Heart right ventricle (tissue), 16 donors: ENCODE results near the gene TTLL5. TPM values are rescaled to one million over a fixed set of nuclear protein-coding genes. Genes with fewer than 3 reads are reported as not detected.

Experiments used
- ATAC-seq, 8 donors: fragments of 200-7000 bp; cut with Tn5 transposase; one replicate each; pipeline ENCODE4 v1.9.1; 2020; ENCODE audit warnings: mild to moderate bottlenecking in 8 of 8, moderate library complexity in 8 of 8, moderate number of reproducible peaks in 1 of 8
- DNase-seq, 2 donors: peaks; one replicate each; pipeline ENCODE4 v3.0.0-alpha.2; 2020
- H3K27ac ChIP-seq, 10 donors: fragments of 200-600 bp; sonication (generic) in 2 of 10; one replicate each; pipeline versions ENCODE4 v1.5.0 to v1.8.0; 2020 to 2022; ENCODE audit warnings: mild to moderate bottlenecking in 3 of 10
- H3K27me3 ChIP-seq, 7 donors: fragments of 200-600 bp; one replicate each; pipeline ENCODE4 v1.8.0; 2021 to 2022; ENCODE audit warnings: mild to moderate bottlenecking in 2 of 7
- H3K36me3 ChIP-seq, 9 donors: fragments of 200-600 bp; sonication (generic) in 1 of 9; one replicate each; pipeline versions ENCODE4 v1.5.0 to v1.8.0; 2020 to 2022; ENCODE audit warnings: mild to moderate bottlenecking in 2 of 9
- H3K4me1 ChIP-seq, 9 donors: fragments of 200-600 bp; sonication (generic) in 1 of 9; one replicate each; pipeline versions ENCODE4 v1.5.0 to v1.8.0; 2020 to 2022; ENCODE audit warnings: mild to moderate bottlenecking in 4 of 9
- H3K4me3 ChIP-seq, 10 donors: fragments of 200-600 bp; sonication (generic) in 2 of 10; one replicate each; pipeline versions ENCODE4 v1.5.0 to v1.8.0; 2020 to 2022; ENCODE audit warnings: mild to moderate bottlenecking in 7 of 10, moderate library complexity in 2 of 10
- H3K9me3 ChIP-seq, 11 donors: fragments of 200-600 bp in 10 of 11; sonication (generic) in 2 of 11; one replicate each; pipeline versions ENCODE4 v1.5.0 to v1.8.0; 2013 to 2022; ENCODE audit warnings: mild to moderate bottlenecking in 2 of 11, control low read depth in 1 of 11, moderate library complexity in 1 of 11
- CTCF ChIP-seq, 9 donors: fragments of 200-600 bp; sonication (generic) in 2 of 9; IDR thresholded peaks; one replicate each; pipeline versions ENCODE4 v1.5.0 to v1.8.0; 2021 to 2022; ENCODE audit warnings: antibody characterized with exemption in 9 of 9, mild to moderate bottlenecking in 5 of 9, moderate library complexity in 1 of 9
- WGBS, 2 donors: extraction: QIAGEN DNeasy Blood & Tissue Kit; methylation state at CpG; one replicate each; pipeline ENCODE4 v1.1.7; 2013; ENCODE audit warnings: inconsistent platforms in 1 of 2; 5-methylcytosine and 5-hydroxymethylcytosine counted together
- intact Hi-C, 10 donors: fragments of 100-400 bp; cut with DNase I; formaldehyde crosslinking; loops; one replicate each; pipeline versions ENCODE4 v1.11.1 to v1.14.2; 2022
- long read RNA-seq, 3 donors: library from polyadenylated mRNA; unstranded; transcript quantifications; one replicate each; pipeline ENCODE4 v2.0.0, GENCODE V29; 2020 to 2021
- polyA plus RNA-seq, 2 donors: library from polyadenylated mRNA; stranded (reverse); fragments of 200-250 nt; gene quantifications; one replicate each; pipeline ENCODE4 v1.2.3, GENCODE V29; 2013
- total RNA-seq, 10 donors: library from RNA; stranded (reverse); fragmentation: NEBNext Ultra II Directional in 3 of 10; extraction: Animal tissue kit (Norgen Biotek cat#: 25700) in 3 of 10; gene quantifications; one replicate each; pipeline versions ENCODE4 v1.2.1 to v1.2.4, GENCODE V29; 2021 to 2023
- donor health status: Arrhythmogenic right ventricular cardiomyopathy.
- donor health status: ischemic (EF 13 %, LVEDD 7.1; RV severe dilation, severe dysfunction).
- donor health status: healthy with polysubstance abuse.
- donor health status: DM: no; HTN: yes; CAD: no.
- donor health status: DM: no; HTN: no; CAD: no.
- donor health status: ischemic (EF 25% LVEDD 6.9; RV normal size, moderate dysfunction).
- donor health status: ischemic (EF 25% LVEDD 5.7; RV mildly dilated, moderate dysfunction).
- donor health status: healthy.
- donor health status: DM: yes; HTN: yes; CAD: no.
- donor health status: Ischemic cardiomyopathy.
- donor health status: ischemic (EF 35%, LVEDD 5.7; RV mildly dilated, moderate dysfunction).
- donor health status: nonischemic (EF 11% LVEDD 7.7; RV severe dilation, severe dysfunction).
- donor health status: DM: yes; HTN: yes; CAD: no.
- donor health status: PGD.
- donor health status: ischemic (EF 29% LVEDD 5.4; RV normal size, mild dysfunction).
- donor health status: nonischemic (EF 23%, LVEDD 6.1; RV moderate dilation, normal function).

The TTLL5 gene
- total RNA-seq, result 10 to 100 TPM; 14.6 to 24.7 (median 18.5) TPM
- 1 to 10 TPM; 5.6 to 7.7 TPM for polyA plus RNA-seq
- long read RNA-seq, donor 1, full-length matches to known transcripts, result 1 of 6 reads
- long read RNA-seq, donor 1, partial matches to known transcripts, result 3 of 6 reads
- long read RNA-seq, donor 1, other reads (novel, unspliced or antisense), result 2 of 6 reads
- long read RNA-seq, donor 2, partial matches to known transcripts, result 1 of 8 reads
- long read RNA-seq, donor 2, other reads (novel, unspliced or antisense), result 7 of 8 reads
- long read RNA-seq, donor 3, partial matches to known transcripts, result 7 of 17 reads
- long read RNA-seq, donor 3, other reads (novel, unspliced or antisense), result 9 of 17 reads

- ATAC-seq (peak; percentile 96 to 98 (median 98)), DNase-seq (peak; percentile 96 to 97)
- Histone ChIP-seq H3K27me3 (no peaks in the 10 kb centered on the region), H3K27ac (peak within 1 kb of the TSS in 9 of 10 donors; percentile 74 to 93 (median 86)), H3K36me3 (peaks cover 0 to 44% (median 0%) of the 10 kb centered on the region in 9 donors), H3K4me3 (peak within 1 kb of the TSS; percentile 66 to 97 (median 89)), H3K4me1 (peaks cover 0 to 44% (median 14%) of the 10 kb centered on the region in 9 donors), H3K9me3 (no peaks in the 10 kb centered on the region)
- intact Hi-C loops, result no loop called here
- 0 to 1% methylated on average over 60 of the region's 60 CpGs for WGBS, 2 donors
- no peak for TF ChIP-seq CTCF (IDR thresholded peaks at IDR 0.05)
Observed at GRCh38 chr14:75660630-75661498, at the start of gene TTLL5, which contains the start of gene ERG28. Gene TTLL5, plus strand, starts transcription at chr14:75661246. Its CDS starts 1,904 bp downstream, at chr14:75663150. Gene ERG28, minus strand, starts transcription at chr14:75660876. Its CDS starts 3,374 bp downstream, at chr14:75657502.

GRCh38 chr14:75612157-75612556 is 48.9 kb upstream of the TTLL5 start:
- TF ChIP-seq CTCF (IDR thresholded peaks at IDR 0.05), result no peak
- H3K4me1 ChIP-seq, result peaks cover 0 to 61% (median 14%) of the 10 kb centered on the region in 9 donors
- DNase-seq (no peak), ATAC-seq (no peak)
- H3K27ac ChIP-seq, result peak overlapping the region in 1 of 10 donors; percentile 81
- intact Hi-C loops, result loop anchor here in 1 of 10 donors (5.0 kb wide), 1 partner anchor 1660 kb away; the partner anchor contains the start of genes COQ6 and FAM161B
- no peak overlapping the region for H3K4me3 ChIP-seq
- no peaks in the 10 kb centered on the region for H3K36me3 ChIP-seq
- peaks cover 0 to 11% (median 0%) of the 10 kb centered on the region in 11 donors for H3K9me3 ChIP-seq
- no peaks in the 10 kb centered on the region for H3K27me3 ChIP-seq
- 76 to 81% methylated on average over 4 of the region's 4 CpGs for WGBS, 2 donors

GRCh38 chr14:75614179-75614578 is 46.9 kb upstream of the TTLL5 start:
- Histone ChIP-seq H3K27me3 (no peaks in the 10 kb centered on the region), H3K9me3 (no peaks in the 10 kb centered on the region), H3K27ac (peak overlapping the region in 1 of 10 donors; percentile 89), H3K36me3 (no peaks in the 10 kb centered on the region), H3K4me3 (no peak overlapping the region), H3K4me1 (peaks cover 0 to 57% (median 13%) of the 10 kb centered on the region in 9 donors)
- intact Hi-C loops, result loop anchor here in 1 of 10 donors (5.0 kb wide), 1 partner anchor 1662 kb away; the partner anchor contains the start of genes COQ6 and FAM161B
- DNase-seq (no peak), ATAC-seq (no peak)
- WGBS, 2 donors, result 64 to 69% methylated on average over 4 of the region's 4 CpGs
- TF ChIP-seq CTCF (IDR thresholded peaks at IDR 0.05), result no peak

GRCh38 chr14:75615200-75615599 is 45.8 kb upstream of the TTLL5 start:
- Histone ChIP-seq H3K4me1 (peaks cover 0 to 57% (median 17%) of the 10 kb centered on the region in 9 donors), H3K4me3 (no peak overlapping the region), H3K27ac (peak overlapping the region in 1 of 10 donors; percentile 89), H3K9me3 (no peaks in the 10 kb centered on the region), H3K36me3 (no peaks in the 10 kb centered on the region), H3K27me3 (no peaks in the 10 kb centered on the region)
- no peak for TF ChIP-seq CTCF (IDR thresholded peaks at IDR 0.05)
- DNase-seq (peak in 1 of 2 donors; percentile 18), ATAC-seq (peak; percentile 36 to 69 (median 62))
- 74 to 81% methylated on average over 4 of the region's 4 CpGs for WGBS, 2 donors
- intact Hi-C loops, result no loop called here
